Common myeloid progenitor, CD34-positive (primary cell): ENCODE results near the gene HOXA4.

Source experiments
- CTCF ChIA-PET: fragments of 350-600 bp; sonication (Branson Sonifier 250); formaldehyde crosslinking; loops from one replicate; lab custom pipeline; 2021; ENCODE audit warnings: antibody characterized with exemption; lab: Charles Lee
- POLR2A ChIA-PET: fragments of 350-600 bp; sonication (Branson Sonifier 250); formaldehyde crosslinking; loops from one replicate; lab custom pipeline; 2021; ENCODE audit warnings: antibody characterized with exemption; lab: Charles Lee
- DNase-seq, 3 donors: peaks; one replicate each; pipeline versions ENCODE4 v3.0.0 to v3.0.0-alpha.2; 2013
- H3K27ac ChIP-seq, 2 experiments: 1 replicate in 1 of 2; 2 replicates in 1 of 2; pipeline ENCODE4 v1.7.0; 2013; ENCODE audit warnings: inconsistent platforms in 2 of 2, low read length in 2 of 2, mild to moderate bottlenecking in 2 of 2, low read depth in 1 of 2, moderate library complexity in 1 of 2; ENCODE audit not compliant: severe bottlenecking in 2 of 2, insufficient read depth in 1 of 2, poor library complexity in 1 of 2
- H3K27me3 ChIP-seq, 5 experiments: replicated peaks in 2 of 5; 1 replicate in 3 of 5; 2 replicates in 2 of 5; pipeline versions ENCODE4 v1.6.1 to v1.7.0; 2013; ENCODE audit warnings: low read length in 4 of 5, mild to moderate bottlenecking in 2 of 5, moderate library complexity in 2 of 5, inconsistent platforms in 1 of 5; ENCODE audit not compliant: insufficient read depth in 5 of 5, control insufficient read depth in 4 of 5
- H3K36me3 ChIP-seq, 4 experiments: 1 replicate in 2 of 4; 2 replicates in 2 of 4; pipeline versions ENCODE4 v1.6.1 to v1.7.0; 2013; ENCODE audit warnings: low read length in 3 of 4, control low read depth in 1 of 4, mild to moderate bottlenecking in 1 of 4; ENCODE audit not compliant: control insufficient read depth in 4 of 4, insufficient read depth in 4 of 4
- H3K4me1 ChIP-seq, 4 experiments: 1 replicate in 3 of 4; 2 replicates in 1 of 4; pipeline versions ENCODE4 v1.6.1 to v1.7.1; 2013; ENCODE audit warnings: low read length in 3 of 4, mild to moderate bottlenecking in 3 of 4, control low read depth in 1 of 4, inconsistent platforms in 1 of 4, moderate library complexity in 1 of 4; ENCODE audit not compliant: control insufficient read depth in 4 of 4, insufficient read depth in 4 of 4; ENCODE audit errors: control extremely low read depth in 1 of 4
- H3K4me3 ChIP-seq, 7 experiments: 1 replicate in 4 of 7; 2 replicates in 3 of 7; pipeline versions ENCODE4 v1.5.1 to v1.7.0; 2013; ENCODE audit warnings: mild to moderate bottlenecking in 7 of 7, low read length in 6 of 7, moderate library complexity in 6 of 7, inconsistent platforms in 2 of 7, low read depth in 2 of 7, control low read depth in 1 of 7; ENCODE audit not compliant: insufficient read depth in 4 of 7, control insufficient read depth in 1 of 7; ENCODE audit errors: extremely low read depth in 1 of 7
- H3K9me3 ChIP-seq, 5 experiments: 1 replicate in 4 of 5; 2 replicates in 1 of 5; pipeline versions ENCODE4 v1.6.1 to v1.7.1; 2013; ENCODE audit warnings: low read length in 4 of 5, mild to moderate bottlenecking in 2 of 5, inconsistent platforms in 1 of 5, low read depth in 1 of 5, moderate library complexity in 1 of 5; ENCODE audit not compliant: control insufficient read depth in 4 of 5, insufficient read depth in 2 of 5; ENCODE audit errors: control extremely low read depth in 1 of 5
- WGBS: methylation state at CpG from one replicate; pipeline ENCODE4 v1.1.5; 2013; ENCODE audit not compliant: insufficient coverage; 5-methylcytosine and 5-hydroxymethylcytosine counted together

HOXA4 gene

DNA sequence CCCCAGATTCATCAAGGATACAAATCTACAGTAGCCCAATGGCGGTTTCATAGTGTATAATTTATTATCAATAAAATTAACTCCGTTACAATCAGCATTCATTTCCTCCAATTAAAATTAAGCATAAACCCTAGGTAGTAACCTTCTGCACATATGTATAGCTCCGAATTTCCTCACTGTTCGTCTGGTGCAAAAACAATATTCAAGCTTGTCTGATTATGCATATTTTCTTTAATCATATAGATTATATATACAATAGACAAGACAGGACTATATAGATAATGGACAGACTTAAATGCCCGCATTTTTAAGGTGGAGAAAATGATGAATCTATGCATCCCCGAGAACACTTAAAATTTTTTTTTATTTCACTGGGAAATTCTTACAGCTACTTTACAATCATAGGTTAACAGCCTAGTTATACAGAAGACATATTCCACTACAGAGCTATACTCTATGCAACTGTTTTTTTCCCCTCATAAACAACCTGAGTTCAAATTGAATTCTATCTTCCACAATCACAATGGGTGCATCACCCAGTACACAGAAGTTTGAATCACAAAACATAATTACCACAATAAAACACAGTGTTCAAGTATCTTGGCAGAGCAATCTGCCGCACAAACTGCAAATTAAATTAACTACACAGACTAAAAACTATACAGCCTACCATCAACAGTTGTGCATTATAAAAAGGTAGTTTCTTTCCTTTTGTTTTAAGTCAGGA lies 32.2 kb upstream of the HOXA4 start:
- POLR2A ChIA-PET = interaction anchor here (1.0 to 3.2 kb wide), 3 partner anchors 10 to 14 kb away, joined by 5 to 17 read pairs (median 15); partner anchors contain the start of gene HOXA3
- no peak for DNase-seq
- Histone ChIP-seq H3K4me3 (peak overlapping the region in 6 of 7 experiments; percentile 75 to 100 (median 90)), H3K4me1 (peaks cover 18 to 74% (median 70%) of the 10 kb centered on the region in 4 experiments), H3K36me3 (peaks cover 0 to 36% (median 12%) of the 10 kb centered on the region in 4 experiments), H3K9me3 (no peaks in the 10 kb centered on the region), H3K27me3 (no peaks in the 10 kb centered on the region), H3K27ac (peak overlapping the region; percentile 92 to 96)
- CTCF ChIA-PET = interaction anchor here (0.7 to 4.6 kb wide), 18 partner anchors 9 to 1270 kb away, joined by 3 to 84 read pairs (median 6); partner anchors contain the start of genes HOXA10, HOXA11, HOXA3 and HOXA6
- no CpG with 5 or more reads among the region's 7 CpGs for WGBS

DNA sequence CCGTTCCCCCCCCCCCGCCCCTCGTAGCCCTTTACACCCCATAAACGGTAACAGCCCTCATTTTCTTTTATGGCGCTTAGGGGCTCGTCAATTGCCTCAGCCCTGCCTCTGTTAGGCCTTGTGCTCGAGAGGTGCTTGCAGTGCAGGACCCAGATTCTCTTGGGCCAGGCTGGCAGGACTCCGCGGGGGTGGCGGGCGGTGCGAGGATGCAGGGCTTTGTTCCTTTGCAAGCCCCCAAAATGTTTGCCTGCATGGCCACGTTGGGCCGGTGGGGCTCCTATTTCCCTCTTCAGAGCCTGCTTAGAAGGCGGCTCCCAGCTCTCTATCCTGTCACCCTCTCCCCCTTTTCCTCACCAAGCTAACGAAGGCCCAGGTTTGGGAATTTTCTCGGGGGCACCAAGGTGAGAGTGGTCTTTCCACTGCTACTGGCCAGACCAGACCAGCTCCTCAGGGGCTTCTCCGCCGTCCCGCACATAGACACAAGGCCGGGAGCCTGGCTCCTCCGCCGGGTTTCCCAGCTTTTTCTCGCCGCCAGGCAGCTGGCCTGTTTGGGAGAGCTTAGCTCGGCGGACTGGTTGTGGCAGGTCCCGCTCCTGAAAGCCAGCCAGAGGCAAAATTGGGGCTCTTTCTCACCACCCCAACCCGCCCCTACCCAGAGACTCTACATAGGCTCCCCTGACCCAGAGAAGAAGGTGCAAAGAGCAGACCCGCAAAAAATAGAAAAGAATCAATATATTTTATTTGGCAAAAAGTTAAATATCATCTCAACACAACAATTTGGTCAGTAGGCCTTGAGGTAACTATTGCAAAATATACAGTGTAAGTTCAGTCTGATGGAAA lies 31.4 kb upstream of the HOXA4 start:
- DNase-seq = peak in 2 of 3 donors; percentile 75 to 83
- H3K9me3 ChIP-seq = no peaks in the 10 kb centered on the region
- H3K36me3 ChIP-seq = peaks cover 0 to 35% (median 12%) of the 10 kb centered on the region in 4 experiments
- no peaks in the 10 kb centered on the region for H3K27me3 ChIP-seq
- H3K4me3 ChIP-seq = peak overlapping the region; percentile 23 to 100 (median 87)
- peaks cover 14 to 74% (median 70%) of the 10 kb centered on the region in 4 experiments for H3K4me1 ChIP-seq
- 3% methylated on average over 13 of the region's 30 CpGs for WGBS
- peak overlapping the region; percentile 92 to 96 for H3K27ac ChIP-seq
- POLR2A ChIA-PET = interaction anchor here (1.0 to 3.2 kb wide), 6 partner anchors 11 to 962 kb away, joined by 3 to 17 read pairs (median 6); partner anchors contain the start of gene HOXA3
- CTCF ChIA-PET = interaction anchor here (0.8 to 4.6 kb wide), 25 partner anchors 8 to 1300 kb away, joined by 3 to 84 read pairs (median 6); partner anchors contain the start of genes HOXA10, HOXA11, HOXA3 and HOXA6

DNA sequence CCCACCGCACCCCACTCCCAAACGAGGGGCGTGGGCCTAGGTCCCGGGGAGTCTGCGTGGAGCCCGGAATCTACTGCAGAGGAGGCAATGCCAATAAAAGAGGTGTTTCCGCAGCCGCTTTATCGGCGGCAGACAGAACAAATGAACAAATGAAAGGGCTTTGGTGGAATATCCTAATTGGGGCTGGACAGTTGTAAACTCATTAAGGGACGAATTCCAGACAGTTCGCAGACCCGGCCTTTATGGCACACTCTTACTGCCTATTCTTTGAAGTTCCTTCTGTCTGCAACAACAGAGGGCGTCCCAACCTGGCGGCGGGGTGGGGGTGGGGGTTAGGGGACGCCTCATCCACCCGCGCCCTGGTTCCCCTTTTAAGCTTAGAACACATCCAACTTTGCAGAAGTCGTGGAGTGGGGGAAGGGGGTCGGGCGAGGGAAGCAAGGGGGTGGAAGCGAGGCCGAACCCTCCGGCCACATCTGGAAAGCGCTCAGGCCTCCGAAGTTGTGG lies 30.7 kb upstream of the HOXA4 start:
- Histone ChIP-seq H3K36me3 (peaks cover 0 to 35% (median 12%) of the 10 kb centered on the region in 4 experiments), H3K4me1 (peaks cover 14 to 70% (median 66%) of the 10 kb centered on the region in 4 experiments), H3K27ac (peak overlapping the region; percentile 66 to 96), H3K9me3 (no peaks in the 10 kb centered on the region), H3K4me3 (peak overlapping the region; percentile 41 to 100 (median 88)), H3K27me3 (no peaks in the 10 kb centered on the region)
- peak; percentile 87 to 94 (median 94) for DNase-seq
- CTCF ChIA-PET = interaction anchor here (0.6 to 4.6 kb wide), 29 partner anchors 8 to 1299 kb away, joined by 3 to 84 read pairs (median 5); partner anchors contain the start of genes HOXA10, HOXA3 and HOXA6
- 0% methylated on average over 12 of the region's 27 CpGs for WGBS
- POLR2A ChIA-PET = interaction anchor here (0.9 to 3.2 kb wide), 8 partner anchors 9 to 961 kb away, joined by 3 to 17 read pairs (median 4); partner anchors contain the start of gene HOXA3

DNA sequence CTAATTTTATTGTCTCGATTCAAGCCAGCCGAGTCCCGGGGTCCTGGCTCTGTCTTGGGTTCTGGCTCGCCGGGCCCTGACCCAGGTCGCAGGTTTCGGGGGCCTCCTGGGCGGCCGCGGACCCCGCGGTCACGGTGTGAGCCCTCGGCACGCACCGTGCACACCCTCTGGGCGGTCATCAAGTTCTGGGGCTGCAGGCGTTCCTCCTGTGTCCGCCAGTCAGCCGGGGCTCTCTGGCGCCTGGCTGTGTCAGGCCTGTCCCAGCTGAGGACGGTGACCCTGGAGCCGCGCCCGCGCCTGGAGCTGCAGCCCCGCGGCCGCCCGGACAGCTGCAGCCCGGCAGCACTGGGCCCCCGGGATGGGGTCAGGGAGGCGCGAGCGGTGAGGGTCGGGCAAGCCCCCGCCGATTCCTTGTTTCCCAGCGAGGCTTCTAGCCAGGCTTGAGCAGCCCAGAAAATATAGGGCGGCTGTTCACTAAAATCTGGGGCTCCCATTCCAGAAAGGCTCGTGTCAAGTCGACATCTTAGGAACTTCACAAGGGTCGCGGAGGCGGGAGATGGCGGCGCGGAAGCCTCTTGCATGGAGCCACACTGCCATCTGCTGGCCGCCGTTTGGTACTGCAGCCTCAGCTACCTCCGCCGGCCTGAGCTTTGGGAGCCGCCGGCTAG lies 30.1 kb upstream of the HOXA4 start:
- peaks cover 14 to 68% (median 64%) of the 10 kb centered on the region in 4 experiments for H3K4me1 ChIP-seq
- WGBS = under 1% methylated on average over 52 of the region's 54 CpGs
- peak overlapping the region; percentile 56 to 100 (median 88) for H3K4me3 ChIP-seq
- H3K36me3 ChIP-seq = peaks cover 0 to 35% (median 12%) of the 10 kb centered on the region in 4 experiments
- ChIA-PET CTCF (interaction anchor here (0.6 to 4.6 kb wide), 28 partner anchors 7 to 1298 kb away, joined by 3 to 84 read pairs (median 5); partner anchors contain the start of genes HOXA10, HOXA3 and HOXA6), POLR2A (interaction anchor here (0.9 to 3.2 kb wide), 8 partner anchors 9 to 961 kb away, joined by 3 to 17 read pairs (median 4); partner anchors contain the start of gene HOXA3)
- peak; percentile 92 to 96 (median 95) for DNase-seq
- no peaks in the 10 kb centered on the region for H3K9me3 ChIP-seq
- H3K27ac ChIP-seq = peak overlapping the region; percentile 86 to 96
- no peaks in the 10 kb centered on the region for H3K27me3 ChIP-seq

DNA sequence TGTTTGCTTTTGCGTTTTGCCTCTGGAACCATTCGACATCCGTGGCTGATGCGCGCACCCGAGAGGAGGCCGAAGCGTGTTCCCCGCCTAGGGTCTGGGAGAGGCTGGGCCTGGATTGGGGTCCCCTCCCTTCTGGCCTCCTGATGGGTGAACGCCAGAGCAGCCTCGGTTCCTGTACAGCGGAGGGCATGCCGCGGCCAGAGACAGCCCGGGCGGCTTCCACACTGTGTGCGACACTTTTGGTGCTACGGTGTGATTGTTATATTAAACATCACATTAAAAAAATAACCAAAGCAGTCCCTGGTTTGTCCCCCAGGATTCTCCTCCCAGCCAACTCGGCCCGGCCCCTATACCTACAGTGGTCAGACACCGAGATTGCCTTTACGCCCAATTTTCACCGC lies 29.6 kb upstream of the HOXA4 start:
- ChIA-PET CTCF (interaction anchor here (0.9 to 4.6 kb wide), 26 partner anchors 7 to 1267 kb away, joined by 3 to 84 read pairs (median 10); partner anchors contain the start of genes HOXA10, HOXA11, HOXA3 and HOXA6), POLR2A (interaction anchor here (0.9 to 1.2 kb wide), 3 partner anchors 8 to 26 kb away, joined by 3 read pairs; no protein-coding TSS in a partner anchor)
- H3K4me3 ChIP-seq = peak overlapping the region; percentile 56 to 100 (median 88)
- peaks cover 0 to 40% (median 12%) of the 10 kb centered on the region in 4 experiments for H3K36me3 ChIP-seq
- H3K27me3 ChIP-seq = no peaks in the 10 kb centered on the region
- DNase-seq = no peak
- H3K27ac ChIP-seq = peak overlapping the region; percentile 86 to 96
- peaks cover 14 to 72% (median 68%) of the 10 kb centered on the region in 4 experiments for H3K4me1 ChIP-seq
- WGBS = under 1% methylated on average over 14 of the region's 23 CpGs
- H3K9me3 ChIP-seq = no peaks in the 10 kb centered on the region
